HFF-Myc (cell line): ENCODE results near the gene BACH2.

ENCODE experiments used
- DNase-seq: peaks from one replicate; pipeline ENCODE4 v3.0.0-alpha.2; 2011; ENCODE audit warnings: low read depth; ENCODE audit errors: extremely low read depth
- H3K4me3 ChIP-seq: replicated peaks from 2 replicates; pipeline ENCODE4 v1.5.1; 2011; ENCODE audit warnings: low read depth, mild to moderate bottlenecking, control low read depth, low read length
- TF ChIP-seq, protein P1 (sequence below): IDR thresholded peaks from 2 replicates; pipeline ENCODE4 v1.5.1; 2012; ENCODE audit warnings: mild to moderate bottlenecking, low read depth, low read length, control low read depth; ENCODE audit errors: missing control alignments

The BACH2 gene

DNA sequence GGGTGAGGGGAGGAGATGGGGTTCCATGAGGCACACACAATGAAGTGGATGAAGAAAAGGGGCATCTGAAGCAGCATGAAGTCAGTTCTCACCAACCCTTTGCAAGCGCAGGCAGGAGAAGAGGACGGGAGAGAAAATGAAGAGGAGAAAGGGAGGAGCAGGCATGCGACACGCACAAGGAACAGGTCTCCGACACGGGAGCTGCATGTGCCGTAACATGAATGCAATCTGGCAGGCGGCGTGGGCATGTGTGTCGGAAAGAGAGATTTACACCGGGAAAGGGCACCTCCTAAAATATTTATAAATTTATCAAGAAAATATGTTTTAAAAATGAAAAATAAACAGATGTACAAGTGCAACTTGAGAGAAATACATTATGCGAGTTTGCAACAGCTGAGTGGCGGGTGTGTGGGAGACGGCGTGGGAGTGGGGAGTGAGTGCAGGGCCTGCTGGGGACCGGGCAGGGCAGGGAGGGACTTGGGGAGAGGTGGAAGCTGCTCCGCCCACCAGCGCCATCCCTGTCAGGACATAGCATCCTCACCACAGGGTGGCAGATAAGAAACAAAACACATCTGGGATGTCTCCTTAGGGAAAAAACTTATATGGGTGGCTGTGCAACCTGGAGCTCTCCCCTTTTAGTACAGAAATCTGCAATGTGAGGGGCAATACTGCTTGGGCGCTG lies 361.8 kb downstream of the BACH2 start:
- no peak overlapping the region for H3K4me3 ChIP-seq
- DNase-seq, result no peak
- TF ChIP-seq, protein P1, sequence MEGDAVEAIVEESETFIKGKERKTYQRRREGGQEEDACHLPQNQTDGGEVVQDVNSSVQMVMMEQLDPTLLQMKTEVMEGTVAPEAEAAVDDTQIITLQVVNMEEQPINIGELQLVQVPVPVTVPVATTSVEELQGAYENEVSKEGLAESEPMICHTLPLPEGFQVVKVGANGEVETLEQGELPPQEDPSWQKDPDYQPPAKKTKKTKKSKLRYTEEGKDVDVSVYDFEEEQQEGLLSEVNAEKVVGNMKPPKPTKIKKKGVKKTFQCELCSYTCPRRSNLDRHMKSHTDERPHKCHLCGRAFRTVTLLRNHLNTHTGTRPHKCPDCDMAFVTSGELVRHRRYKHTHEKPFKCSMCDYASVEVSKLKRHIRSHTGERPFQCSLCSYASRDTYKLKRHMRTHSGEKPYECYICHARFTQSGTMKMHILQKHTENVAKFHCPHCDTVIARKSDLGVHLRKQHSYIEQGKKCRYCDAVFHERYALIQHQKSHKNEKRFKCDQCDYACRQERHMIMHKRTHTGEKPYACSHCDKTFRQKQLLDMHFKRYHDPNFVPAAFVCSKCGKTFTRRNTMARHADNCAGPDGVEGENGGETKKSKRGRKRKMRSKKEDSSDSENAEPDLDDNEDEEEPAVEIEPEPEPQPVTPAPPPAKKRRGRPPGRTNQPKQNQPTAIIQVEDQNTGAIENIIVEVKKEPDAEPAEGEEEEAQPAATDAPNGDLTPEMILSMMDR, result no peak

DNA sequence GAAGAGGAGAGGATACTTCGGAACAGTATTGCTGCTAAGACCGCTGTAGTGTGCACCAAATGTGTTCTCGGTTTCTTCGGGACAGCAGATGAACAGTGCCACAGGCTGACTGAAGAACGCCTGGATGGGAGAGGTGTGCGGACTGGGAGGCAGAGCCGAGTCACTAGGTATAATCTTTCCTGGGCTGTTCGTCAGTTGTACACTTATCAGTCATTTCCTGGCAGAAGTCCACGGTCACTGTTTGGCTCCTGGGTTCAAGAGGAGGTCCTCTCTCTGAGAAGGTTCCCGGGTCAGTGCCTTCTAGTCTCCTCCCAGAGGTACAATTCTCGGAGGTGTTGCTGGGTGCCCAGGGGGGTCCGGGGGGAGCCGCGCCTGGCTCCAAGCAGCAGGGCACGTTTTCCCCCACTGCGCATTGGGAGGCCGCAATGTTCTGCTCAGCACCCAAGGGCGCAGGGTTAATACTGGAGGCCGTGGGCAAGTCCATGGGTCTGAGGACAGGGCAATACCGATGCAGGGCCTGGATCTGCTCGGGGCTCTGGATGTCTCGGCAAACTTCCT lies 364.3 kb downstream of the BACH2 start:
- DNase-seq, result no peak
- H3K4me3 ChIP-seq, result no peak overlapping the region
- TF ChIP-seq, protein P1, result no peak

DNA sequence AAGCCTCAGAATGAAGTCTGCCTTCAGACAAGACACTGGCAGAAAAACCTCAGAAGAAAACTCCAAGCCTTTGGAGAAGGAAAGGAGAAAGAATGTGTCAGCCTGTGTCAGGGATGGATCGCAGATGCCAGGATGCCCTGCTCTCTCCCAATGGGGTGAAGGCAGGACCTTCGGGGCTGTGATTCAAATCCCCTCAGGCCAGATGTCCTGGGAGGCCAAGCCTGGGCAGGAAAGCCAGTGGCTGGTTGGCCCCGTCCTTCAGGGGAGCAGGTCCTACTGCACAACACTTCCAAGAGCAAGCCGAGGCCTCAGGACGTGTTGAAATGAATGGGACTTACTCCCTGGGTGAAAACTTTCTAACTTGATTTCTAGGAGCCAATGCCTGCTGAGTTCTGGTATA lies 365.9 kb downstream of the BACH2 start:
- no peak overlapping the region for H3K4me3 ChIP-seq
- TF ChIP-seq, protein P1, result no peak
- DNase-seq, result no peak

DNA sequence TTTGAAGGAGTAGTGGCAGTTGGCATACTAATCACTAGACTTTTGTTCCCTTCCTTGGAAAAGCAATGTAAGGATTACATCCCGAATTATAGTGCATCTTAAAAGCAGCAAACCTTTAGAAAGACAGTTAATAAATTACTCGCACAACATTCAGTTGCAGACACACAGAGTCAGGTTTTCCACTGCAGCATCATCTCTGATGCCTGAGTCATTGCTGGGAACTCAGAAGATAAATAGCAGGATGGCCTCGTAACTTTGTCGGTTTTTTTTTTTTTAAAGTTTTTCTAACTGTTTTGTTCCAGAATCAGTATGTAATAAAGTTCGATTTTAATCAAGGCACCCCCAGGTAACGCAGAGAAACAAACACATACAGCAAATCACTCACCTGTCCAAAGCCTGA lies 368.0 kb downstream of the BACH2 start:
- TF ChIP-seq, protein P1, result no peak
- DNase-seq, result no peak
- H3K4me3 ChIP-seq, result no peak overlapping the region

DNA sequence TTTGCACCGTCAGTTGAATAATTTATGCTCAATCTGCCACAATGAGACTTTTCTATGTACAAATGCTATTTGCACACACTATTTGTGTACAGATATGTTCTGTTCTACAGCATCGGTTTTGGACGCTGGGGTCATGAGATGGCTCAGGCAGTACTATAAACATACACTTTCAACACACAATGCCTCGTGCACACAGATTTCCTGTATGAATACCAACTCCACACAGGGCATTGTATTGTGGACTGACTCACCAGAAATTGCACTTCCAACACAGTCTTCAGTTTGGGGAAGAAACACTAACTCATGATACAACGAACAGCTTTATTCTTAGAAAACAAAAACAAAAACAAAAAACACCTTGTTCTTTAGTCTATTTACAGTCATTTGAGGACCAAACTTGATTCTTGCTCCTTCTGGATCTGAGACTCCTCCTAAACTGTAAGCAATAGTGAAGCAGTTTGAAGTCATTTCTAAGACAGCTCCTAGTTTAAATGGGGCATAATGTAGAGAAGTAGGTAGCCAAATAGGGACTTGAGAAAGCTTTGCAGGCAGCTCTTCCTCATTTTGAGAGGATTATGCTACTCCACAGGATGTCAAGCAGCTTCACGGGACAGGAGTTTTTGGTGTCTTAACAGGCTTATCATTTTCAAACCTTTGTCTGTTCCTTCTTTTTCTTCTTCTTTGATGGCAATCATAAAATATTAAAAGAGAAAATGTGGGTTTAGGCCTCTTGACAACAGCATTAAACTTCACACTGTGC lies 368.7 kb downstream of the BACH2 start:
- TF ChIP-seq, protein P1, result no peak
- DNase-seq, result no peak
- H3K4me3 ChIP-seq, result no peak overlapping the region

DNA sequence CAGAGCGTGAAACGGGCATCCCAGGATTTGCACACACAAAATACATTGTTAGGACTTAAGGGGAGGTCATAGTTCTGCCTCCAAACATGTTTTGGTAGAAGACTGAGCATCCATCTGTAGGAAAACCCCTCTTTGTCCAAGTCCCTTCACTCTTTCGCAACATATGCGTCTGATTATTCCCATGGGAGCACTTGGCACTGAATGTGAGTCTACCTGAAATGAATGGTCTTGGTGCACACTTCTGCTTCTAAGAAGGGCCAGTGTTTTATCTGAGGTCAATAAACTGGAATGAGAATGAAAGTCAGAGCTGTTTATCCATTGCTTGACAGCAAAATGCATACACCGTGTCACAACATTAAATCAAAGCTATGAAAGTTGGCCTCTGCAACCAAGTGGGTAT lies 369.4 kb downstream of the BACH2 start:
- TF ChIP-seq, protein P1, result no peak
- DNase-seq, result no peak
- no peak overlapping the region for H3K4me3 ChIP-seq
